HG02840 (cell line): ENCODE measurements around the gene SLC35F3.
"Not testable (repeated sequence)": the region's sequence is repeated elsewhere in the genome, so short reads cannot be mapped to it uniquely, and the experiment has no call there.

Source experiments
- ATAC-seq: cut with Tn5 transposase; IDR thresholded peaks from one replicate; pipeline ENCODE4 v1.9.1; 2021; ENCODE audit warnings: mild to moderate bottlenecking, moderate library complexity, moderate number of reproducible peaks; ENCODE audit not compliant: unreplicated experiment, low FRiP score

The SLC35F3 gene

GRCh38 chr1:234170622-234171021 lies 266.1 kb downstream of the SLC35F3 start:
- ATAC-seq: no peak

- no peak for ATAC-seq
Observed at GRCh38 chr1:234173968-234174367, 269.5 kb downstream of the SLC35F3 start.

- ATAC-seq: no peak
Observed at GRCh38 chr1:234175363-234175762, 270.9 kb downstream of the SLC35F3 start.

GRCh38 chr1:234176000-234176399 lies 271.5 kb downstream of the SLC35F3 start:
- no peak for ATAC-seq

- ATAC-seq: not testable (repeated sequence)
Observed at GRCh38 chr1:234176847-234177246, 272.4 kb downstream of the SLC35F3 start.

GRCh38 chr1:234185438-234185837 lies 281.0 kb downstream of the SLC35F3 start:
- ATAC-seq: no peak

GRCh38 chr1:234186037-234186688 lies 281.7 kb downstream of the SLC35F3 start:
- no peak for ATAC-seq

- ATAC-seq: no peak
Observed at GRCh38 chr1:234188454-234188792, 283.9 kb downstream of the SLC35F3 start.

- ATAC-seq: no peak
Observed at GRCh38 chr1:234197839-234198238, 293.4 kb downstream of the SLC35F3 start.

GRCh38 chr1:234199476-234200127 lies 295.1 kb downstream of the SLC35F3 start:
- no peak for ATAC-seq

GRCh38 chr1:234200566-234200965 lies 296.1 kb downstream of the SLC35F3 start:
- ATAC-seq: no peak

- no peak for ATAC-seq
Observed at GRCh38 chr1:234201600-234201999, 297.1 kb downstream of the SLC35F3 start.

- ATAC-seq: no peak
Observed at GRCh38 chr1:234205966-234206365, 301.5 kb downstream of the SLC35F3 start.

GRCh38 chr1:234206651-234207284 lies 302.3 kb downstream of the SLC35F3 start:
- ATAC-seq: no peak

- ATAC-seq: no peak
Observed at GRCh38 chr1:234208351-234208750, 303.9 kb downstream of the SLC35F3 start.

GRCh38 chr1:234208791-234209190 lies 304.3 kb downstream of the SLC35F3 start:
- no peak for ATAC-seq

- not testable (repeated sequence) for ATAC-seq
Observed at GRCh38 chr1:234210429-234210828, 306.0 kb downstream of the SLC35F3 start.

- not testable (repeated sequence) for ATAC-seq
Observed at GRCh38 chr1:234211855-234212254, 307.4 kb downstream of the SLC35F3 start.

GRCh38 chr1:234212764-234213657 lies 308.5 kb downstream of the SLC35F3 start:
- ATAC-seq: no peak

GRCh38 chr1:234213658-234214128 lies 309.2 kb downstream of the SLC35F3 start:
- no peak for ATAC-seq
